IMR-90 (cell line): ENCODE measurements around the gene SPRR4.

Source experiments
- CTCF ChIP-seq: conservative IDR thresholded peaks from 2 replicates; pipeline ENCODE4 v1.5.1; 2012; ENCODE audit warnings: mild to moderate bottlenecking, low read depth, low read length, improper control_type of control experiment
- POLR2A ChIP-seq: IDR thresholded peaks from 2 replicates; pipeline ENCODE4 v1.6.1; 2012; ENCODE audit warnings: mild to moderate bottlenecking, low read depth, low read length
- RFX5 ChIP-seq: IDR thresholded peaks from 2 replicates; pipeline ENCODE4 v1.8.0; 2012; ENCODE audit warnings: low read depth, mild to moderate bottlenecking, low read length, moderate library complexity

DNA sequence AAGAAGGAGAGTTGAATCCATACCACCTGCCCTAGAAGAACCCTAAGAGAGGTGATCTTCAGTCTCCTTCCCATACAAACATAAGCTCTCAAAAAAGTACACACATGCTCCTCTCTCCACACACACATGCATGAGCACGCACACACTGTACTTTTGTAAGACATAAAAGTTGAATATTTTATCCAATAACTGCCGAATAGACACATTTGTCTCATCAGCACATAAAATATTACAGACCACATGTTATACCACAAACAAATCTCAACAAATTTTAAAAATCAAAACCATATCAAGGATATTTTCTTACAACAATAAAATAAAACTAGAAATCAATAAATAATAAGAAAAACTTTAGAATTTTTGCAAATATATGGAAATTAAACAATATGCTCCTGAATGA, 16.1 kb downstream of the SPRR4 start:
- no peak for TF ChIP-seq POLR2A
- TF ChIP-seq CTCF = no peak
- no peak for TF ChIP-seq RFX5
